ENCODE measurements around the gene CCNL1.

DNA sequence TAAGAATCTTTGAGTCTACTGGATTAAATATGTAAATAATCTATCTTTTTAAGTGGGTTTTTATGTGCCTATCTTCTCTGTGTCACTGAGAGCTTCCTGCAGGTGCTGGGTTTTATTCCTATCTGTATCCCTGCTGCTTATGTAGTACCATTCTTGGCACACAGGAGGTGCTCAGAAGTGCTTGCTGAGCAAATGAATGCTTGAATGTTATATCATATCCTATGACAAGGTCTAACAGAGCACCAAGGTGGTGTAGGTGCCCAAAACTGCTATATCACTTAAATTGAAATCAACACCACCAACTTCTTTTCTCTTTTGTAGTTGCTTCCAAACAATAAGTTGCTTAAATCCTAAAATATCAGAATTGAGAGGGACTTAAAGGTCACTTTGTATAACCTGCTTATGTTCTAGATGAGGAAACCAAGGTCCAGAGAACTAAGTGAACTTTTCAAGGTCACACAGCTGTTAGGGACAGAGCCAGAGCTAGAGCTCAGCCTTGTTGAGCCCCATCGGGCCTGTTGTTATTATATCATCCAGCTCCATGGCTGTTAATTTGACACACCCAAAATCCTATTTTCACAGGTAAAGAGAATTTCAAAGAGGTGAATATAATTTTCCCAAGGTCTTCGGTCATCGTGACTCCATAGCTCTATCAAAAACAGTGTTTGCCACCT lies 46.0 kb downstream of the CCNL1 start:
- TF ChIP-seq TAF1 (IDR thresholded peaks at IDR 0.05; ENCODE audit: borderline replicate concordance, insufficient read depth, low read length) (no peak), POLR2AphosphoS5 (IDR thresholded peaks at IDR 0.05; ENCODE audit: low read depth, low read length) (no peak), SIN3A (IDR thresholded peaks at IDR 0.05; ENCODE audit: borderline replicate concordance, insufficient read depth, low read length) (no peak), FOXP2 (optimal IDR thresholded peaks at IDR 0.05; ENCODE audit: borderline replicate concordance, extremely low read depth, extremely low read length, insufficient read depth) (no peak)
- TF ChIP-seq, protein P1, sequence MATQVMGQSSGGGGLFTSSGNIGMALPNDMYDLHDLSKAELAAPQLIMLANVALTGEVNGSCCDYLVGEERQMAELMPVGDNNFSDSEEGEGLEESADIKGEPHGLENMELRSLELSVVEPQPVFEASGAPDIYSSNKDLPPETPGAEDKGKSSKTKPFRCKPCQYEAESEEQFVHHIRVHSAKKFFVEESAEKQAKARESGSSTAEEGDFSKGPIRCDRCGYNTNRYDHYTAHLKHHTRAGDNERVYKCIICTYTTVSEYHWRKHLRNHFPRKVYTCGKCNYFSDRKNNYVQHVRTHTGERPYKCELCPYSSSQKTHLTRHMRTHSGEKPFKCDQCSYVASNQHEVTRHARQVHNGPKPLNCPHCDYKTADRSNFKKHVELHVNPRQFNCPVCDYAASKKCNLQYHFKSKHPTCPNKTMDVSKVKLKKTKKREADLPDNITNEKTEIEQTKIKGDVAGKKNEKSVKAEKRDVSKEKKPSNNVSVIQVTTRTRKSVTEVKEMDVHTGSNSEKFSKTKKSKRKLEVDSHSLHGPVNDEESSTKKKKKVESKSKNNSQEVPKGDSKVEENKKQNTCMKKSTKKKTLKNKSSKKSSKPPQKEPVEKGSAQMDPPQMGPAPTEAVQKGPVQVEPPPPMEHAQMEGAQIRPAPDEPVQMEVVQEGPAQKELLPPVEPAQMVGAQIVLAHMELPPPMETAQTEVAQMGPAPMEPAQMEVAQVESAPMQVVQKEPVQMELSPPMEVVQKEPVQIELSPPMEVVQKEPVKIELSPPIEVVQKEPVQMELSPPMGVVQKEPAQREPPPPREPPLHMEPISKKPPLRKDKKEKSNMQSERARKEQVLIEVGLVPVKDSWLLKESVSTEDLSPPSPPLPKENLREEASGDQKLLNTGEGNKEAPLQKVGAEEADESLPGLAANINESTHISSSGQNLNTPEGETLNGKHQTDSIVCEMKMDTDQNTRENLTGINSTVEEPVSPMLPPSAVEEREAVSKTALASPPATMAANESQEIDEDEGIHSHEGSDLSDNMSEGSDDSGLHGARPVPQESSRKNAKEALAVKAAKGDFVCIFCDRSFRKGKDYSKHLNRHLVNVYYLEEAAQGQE (IDR thresholded peaks at IDR 0.05; ENCODE audit: insufficient read depth in 1 of 2, low read depth in 2 of 2, low read length in 2 of 2): no peak
